Anterior cingulate cortex (tissue), 58 donors: ENCODE measurements around the gene B4GALNT3.

Experiments used
- DNase-seq, 58 donors: peaks; one replicate each; lab custom pipeline; 2025; lab: John Stamatoyannopoulos, UW

B4GALNT3 gene

DNA sequence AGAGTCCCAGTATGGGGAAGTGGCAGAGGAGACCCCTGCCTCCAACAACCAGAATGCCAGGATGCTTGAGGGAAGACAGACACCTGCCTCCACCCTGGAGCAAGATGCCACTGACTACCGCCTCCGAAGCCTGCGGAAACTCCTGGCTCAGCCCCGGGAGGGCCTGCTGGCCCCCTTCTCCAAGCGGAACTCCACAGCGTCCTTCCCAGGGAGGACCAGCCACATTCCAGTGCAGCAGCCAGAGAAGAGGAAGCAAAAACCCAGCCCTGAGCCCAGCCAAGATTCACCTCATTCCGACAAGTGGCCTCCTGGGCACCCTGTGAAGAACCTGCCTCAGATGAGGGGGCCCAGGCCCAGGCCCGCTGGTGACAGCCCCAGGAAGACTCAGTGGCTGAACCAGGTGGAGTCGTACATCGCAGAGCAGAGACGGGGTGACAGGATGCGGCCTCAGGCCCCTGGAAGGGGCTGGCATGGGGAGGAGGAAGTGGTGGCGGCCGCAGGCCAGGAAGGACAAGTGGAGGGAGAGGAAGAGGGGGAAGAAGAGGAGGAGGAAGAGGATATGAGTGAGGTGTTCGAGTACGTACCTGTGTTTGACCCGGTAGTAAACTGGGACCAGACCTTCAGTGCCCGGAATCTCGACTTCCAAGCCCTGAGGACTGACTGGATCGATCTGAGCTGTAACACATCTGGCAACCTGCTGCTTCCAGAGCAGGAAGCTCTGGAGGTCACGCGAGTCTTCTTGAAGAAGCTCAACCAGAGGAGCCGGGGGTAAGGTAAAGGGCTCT, 93.7 kb downstream of the B4GALNT3 start:
- DNase-seq, result peak in 1 of 58 donors; percentile 10

GRCh38 chr12:554001-554285, 94.2 kb downstream of the B4GALNT3 start:
- no peak for DNase-seq

- no peak for DNase-seq
Observed at GRCh38 chr12:556498-556897, 96.8 kb downstream of the B4GALNT3 start.

DNA sequence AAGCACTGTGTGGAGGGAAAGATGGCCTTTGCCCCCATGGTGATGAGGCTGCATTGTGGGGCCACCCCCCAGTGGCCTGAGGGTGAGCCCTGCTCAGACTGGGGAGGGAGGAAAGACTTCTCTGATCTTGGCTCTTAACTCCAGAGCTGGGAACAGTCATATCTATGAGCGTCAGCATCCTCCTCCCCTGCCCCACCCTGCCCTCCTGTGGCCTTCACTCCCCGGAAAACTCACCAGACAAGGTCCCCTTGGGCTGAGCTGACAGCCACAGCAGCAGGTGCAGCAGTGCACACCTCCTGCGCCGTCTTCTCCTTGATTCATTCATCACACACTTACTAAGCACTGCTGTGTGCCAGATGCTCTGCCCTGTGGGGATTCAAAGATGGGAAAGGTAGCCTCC, 98.8 kb downstream of the B4GALNT3 start:
- no peak for DNase-seq

GRCh38 chr12:559208-559905, 99.6 kb downstream of the B4GALNT3 start:
- no peak for DNase-seq

GRCh38 chr12:559906-560455, 100.2 kb downstream of the B4GALNT3 start:
- DNase-seq, result peak in 1 of 58 donors; percentile 13

DNA sequence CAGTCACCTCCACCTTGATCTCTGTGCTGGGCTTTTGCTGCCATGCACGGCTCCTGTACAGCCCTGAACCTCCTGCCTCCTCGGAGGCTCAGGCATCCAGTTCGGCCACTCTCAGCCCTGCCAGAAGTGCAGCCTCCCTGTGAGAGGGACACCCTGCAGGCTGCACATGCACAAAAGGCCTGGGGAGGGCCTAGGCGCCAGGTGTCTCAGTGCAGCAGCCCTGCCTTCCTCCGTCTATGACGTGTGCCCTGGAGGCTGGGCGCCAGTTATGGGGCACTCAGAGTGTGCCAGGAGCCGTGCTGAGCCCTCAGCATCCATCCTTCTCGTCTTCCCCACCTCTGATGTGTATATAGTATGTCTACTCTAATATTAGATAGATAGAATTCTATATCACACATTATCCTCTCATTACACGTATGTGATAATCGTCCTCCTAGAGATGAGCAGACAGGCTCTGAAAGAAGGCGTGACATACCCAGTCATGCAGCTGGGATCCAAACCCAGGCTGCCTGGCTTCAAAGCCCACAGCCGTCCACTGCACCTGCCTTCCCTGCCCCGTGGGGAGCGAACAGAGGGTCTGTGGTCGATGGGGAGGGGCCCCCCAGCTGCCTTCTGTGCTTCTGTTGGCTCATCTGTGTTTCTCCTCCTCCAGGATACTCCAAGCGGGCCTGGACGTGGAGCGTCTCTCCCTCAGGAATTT, 101.1 kb downstream of the B4GALNT3 start:
- DNase-seq, result no peak

DNA sequence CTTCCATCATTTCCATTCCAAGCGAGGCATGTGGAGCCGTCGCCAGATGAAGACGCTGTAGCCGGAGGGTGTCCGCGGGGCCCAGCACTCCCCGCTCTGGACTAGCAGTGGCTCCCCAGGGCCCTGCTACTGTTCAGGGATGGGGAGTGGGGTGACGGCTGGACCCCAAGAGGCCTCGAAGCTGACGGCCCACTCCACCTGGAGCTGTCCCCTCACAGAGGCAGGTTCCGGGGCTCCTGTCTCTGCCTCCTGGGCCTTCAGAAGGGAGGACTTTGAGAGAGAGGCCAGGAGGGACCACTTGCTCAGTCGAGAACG, 101.6 kb downstream of the B4GALNT3 start:
- DNase-seq, result no peak

DNA sequence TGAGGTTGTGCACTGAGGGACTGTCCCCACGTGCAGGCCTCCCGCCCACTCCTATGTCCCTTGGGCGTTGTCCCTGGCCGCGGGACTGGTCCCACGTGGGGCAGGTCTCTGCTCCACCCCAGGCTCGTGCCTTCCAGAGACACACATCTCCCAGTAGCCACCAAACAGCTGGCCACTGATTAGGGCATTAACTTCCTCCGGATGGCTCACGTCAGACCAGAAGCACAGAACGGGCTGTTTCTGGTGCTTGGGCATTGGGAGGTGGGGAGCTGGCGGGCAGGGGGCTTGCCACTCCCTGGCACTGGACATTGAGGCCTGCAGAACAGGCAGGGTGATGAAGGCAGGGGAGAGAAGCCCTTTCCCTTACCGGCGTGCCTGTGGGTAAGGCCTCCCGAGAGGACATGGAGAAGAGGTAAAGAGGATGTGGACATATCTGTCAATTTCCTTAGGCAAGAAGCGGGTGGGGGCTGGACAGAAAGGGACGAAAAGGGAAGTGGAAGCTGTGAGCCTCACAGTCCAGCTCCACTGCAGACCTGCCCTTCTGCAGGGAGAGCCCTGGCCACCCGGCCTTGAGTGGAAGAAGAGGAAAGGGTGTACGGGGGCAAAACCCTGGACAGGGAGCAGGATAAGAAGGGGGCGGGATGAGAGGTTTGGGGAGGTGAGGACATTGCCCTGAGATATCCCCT, 102.3 kb downstream of the B4GALNT3 start:
- peak in 10 of 58 donors; percentile 9 to 60 (median 26) for DNase-seq

- no peak for DNase-seq
Observed at GRCh38 chr12:562634-563033, 102.9 kb downstream of the B4GALNT3 start.

DNA sequence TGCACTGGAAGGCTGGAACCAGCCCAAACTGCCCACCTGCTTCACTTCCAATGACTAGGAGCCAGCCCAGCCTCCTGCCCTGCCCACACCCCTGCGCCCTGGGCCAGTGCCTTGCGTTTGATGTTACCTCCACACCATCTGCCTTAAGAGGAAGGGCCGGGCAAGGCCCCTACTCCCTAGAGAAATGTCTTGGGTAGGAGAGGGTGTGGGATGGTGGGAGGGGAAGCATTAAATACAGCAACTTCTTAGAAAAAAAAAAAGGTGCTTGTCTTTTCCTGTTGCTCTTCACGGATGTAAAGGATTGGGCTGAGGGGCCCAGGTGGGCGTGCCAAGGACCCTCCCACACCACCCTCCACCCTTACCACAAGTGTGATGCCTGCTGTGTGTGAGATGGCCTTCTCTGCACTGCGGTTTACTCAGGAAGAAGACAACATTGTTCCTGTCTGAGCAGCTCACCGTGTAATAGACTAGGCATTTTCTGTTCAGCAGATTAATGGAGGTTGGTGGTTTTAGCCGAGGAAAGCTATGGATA, 103.6 kb downstream of the B4GALNT3 start:
- no peak for DNase-seq

DNA sequence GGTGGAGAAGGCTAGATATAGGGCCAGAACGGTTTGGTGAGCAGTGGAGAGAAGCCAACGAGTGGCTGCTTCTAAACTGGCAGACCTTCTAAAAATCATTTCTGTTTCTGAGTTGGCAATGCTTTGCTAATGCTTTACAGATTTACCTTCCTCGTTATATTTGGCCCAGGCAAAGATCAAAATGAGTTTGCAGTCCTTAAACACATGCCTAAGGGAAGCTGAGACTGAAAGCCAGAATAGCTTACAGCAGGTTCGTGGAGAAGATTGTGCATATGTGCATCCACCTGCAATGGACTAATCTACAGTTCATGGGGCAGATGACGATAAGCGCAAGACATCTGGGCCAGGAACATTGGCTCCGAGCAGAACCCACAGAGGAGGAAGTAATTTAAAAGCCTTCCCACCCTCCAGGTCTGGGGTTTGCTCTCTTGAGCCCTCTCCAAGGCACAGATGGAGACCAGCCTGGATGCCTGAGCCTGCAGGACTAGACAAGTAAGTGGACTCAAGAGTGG, 104.1 kb downstream of the B4GALNT3 start:
- DNase-seq, result no peak

DNA sequence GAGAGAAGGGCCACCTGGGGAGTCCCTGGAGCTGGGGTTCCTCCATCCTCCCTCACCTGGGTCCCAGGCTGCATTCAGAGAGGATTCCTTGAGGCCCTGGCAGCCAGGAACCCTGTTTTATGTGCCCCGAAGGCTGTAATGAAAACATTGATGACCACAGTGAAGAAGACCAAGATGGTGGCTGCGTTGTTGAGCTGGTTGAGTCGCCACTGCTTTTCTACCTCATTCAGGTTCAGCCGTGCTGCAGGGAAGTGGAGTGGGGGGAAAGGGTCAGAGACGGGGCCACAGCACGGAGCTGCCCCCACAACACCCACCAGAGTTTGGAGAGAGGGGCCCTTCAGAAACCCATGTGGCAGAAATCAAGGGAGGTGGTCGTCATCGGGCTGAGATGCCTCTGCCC, 105.4 kb downstream of the B4GALNT3 start:
- DNase-seq, result no peak

DNA sequence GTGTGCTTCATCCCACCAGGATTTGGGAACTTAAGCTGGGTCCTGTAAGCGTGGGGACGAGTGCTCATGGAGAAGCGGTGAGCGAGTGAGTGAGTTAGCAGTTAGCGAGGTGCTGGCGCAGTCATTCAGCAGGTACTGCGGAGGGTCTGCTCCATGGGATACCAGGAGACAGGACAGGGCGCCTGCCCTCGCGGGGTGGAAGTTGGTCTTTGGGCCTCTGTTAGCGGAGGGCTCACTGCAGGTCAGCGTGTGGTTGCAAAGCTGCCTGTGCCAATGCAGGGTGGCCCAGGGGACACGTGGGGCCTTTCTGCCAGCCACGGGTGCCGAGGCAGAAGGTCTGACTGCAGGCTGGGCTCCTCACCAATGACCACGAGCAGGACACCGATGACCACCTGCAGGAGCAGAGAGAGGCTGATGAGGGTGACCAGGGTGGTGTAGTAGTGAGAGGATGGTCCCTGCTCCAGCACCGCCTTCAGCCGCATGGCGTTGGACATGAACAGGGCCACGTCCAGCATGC, 105.9 kb downstream of the B4GALNT3 start:
- DNase-seq, result no peak

DNA sequence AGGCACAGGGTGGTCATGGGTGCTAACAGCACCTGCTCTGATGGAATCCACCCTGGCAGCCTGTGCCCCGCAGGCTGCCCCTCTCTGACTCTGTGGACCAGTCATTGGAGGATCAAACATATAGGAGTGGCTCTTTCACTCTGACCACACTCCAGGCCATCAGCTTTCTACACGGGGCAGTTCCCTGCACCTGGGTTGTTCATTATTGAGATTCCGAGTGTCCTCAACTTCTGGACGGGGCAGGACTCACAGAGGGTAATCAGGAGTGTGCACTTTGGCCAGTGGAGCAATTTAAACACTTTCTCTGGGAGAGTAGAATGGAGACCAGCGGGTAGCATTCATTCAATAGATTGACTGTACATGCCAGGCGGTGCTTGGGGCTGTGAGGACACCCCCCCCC, 108.7 kb downstream of the B4GALNT3 start:
- no peak for DNase-seq

DNA sequence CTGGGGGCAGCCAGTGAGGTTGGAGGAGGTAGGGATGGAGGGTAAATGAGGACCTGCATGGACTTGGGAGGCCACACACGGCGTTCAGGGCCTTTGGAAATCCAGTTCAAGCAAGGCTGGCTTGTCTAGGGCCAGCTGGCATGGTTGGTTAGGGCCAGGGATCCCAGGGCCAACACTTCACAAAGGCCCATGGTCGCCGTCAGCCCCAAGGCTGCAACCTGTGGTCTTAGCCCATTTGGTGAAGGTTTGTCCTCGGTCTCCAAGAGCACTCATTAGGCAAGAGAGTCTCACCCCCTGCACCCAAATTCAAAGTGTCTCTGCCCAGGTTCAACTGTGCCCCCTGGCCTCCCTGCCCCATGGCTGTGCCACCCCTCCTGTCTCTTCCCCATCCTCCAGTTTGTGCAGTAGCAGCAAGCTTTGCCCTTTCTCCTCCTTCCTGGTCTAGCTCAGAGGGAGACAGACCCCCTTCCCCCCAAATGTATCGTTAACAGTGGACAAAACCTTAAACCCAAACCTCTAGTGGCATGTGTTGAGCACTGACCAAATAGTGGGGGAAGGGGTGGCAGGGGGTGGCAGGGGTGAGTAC, 109.4 kb downstream of the B4GALNT3 start:
- no peak for DNase-seq

- DNase-seq, result peak in 56 of 58 donors; percentile 17 to 91 (median 66)
Observed at GRCh38 chr12:569803-570434, 110.2 kb downstream of the B4GALNT3 start.

DNA sequence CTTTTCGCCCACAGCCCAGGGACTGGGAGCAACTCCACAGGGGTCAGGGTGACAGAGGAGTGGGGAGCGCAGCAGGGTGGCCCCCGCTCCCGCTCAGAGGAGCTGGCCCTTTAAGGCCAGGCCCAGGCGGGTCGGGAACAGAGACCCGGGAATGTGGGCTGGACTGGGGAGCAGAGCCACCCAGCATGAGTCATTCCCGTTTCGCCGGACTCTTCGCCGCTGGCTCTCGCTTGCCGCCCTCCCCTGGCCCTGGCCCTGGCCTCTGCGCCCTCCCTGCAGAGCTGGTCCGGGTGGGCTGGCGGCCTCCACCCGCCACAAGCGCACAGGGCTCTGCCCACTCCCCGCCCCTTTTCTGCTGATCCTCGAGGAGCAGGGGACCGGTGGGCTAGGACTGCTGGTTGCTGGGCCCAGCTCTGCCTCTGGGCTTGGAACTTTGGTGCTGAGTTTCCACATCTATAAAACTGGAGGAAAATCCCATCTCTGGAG, 110.7 kb downstream of the B4GALNT3 start:
- DNase-seq, result peak in 8 of 58 donors; percentile 13 to 65 (median 37)
